Adipocyte (in vitro differentiated cells): Measurements from ENCODE around the gene TXNL4A.

ENCODE experiments used
- DNase-seq: peaks from one replicate; pipeline ENCODE4 v3.0.0-alpha.2; 2015; ENCODE audit warnings: low read depth
- H3K27me3 ChIP-seq: replicated peaks from 2 replicates; pipeline ENCODE4 v1.7.0; 2013; ENCODE audit warnings: mild to moderate bottlenecking, low read length, moderate library complexity; ENCODE audit not compliant: control insufficient read depth, insufficient read depth
- H3K36me3 ChIP-seq: 2 replicates; pipeline ENCODE4 v1.7.0; 2013; ENCODE audit warnings: low read length, mild to moderate bottlenecking, moderate library complexity; ENCODE audit not compliant: control insufficient read depth, insufficient read depth, severe bottlenecking
- H3K4me1 ChIP-seq: 2 replicates; pipeline ENCODE4 v1.7.0; 2013; ENCODE audit warnings: mild to moderate bottlenecking, low read length, moderate library complexity; ENCODE audit not compliant: control insufficient read depth, insufficient read depth
- H3K4me3 ChIP-seq: 2 replicates; pipeline ENCODE4 v1.7.0; 2013; ENCODE audit warnings: mild to moderate bottlenecking, low read length, moderate library complexity
- H3K9ac ChIP-seq: 2 replicates; pipeline ENCODE4 v1.7.0; 2013; ENCODE audit warnings: mild to moderate bottlenecking, low read length, moderate library complexity
- H3K9me3 ChIP-seq: 2 replicates; pipeline ENCODE4 v1.7.0; 2013; ENCODE audit warnings: mild to moderate bottlenecking, low read length, moderate library complexity; ENCODE audit not compliant: control insufficient read depth

TXNL4A gene

DNA sequence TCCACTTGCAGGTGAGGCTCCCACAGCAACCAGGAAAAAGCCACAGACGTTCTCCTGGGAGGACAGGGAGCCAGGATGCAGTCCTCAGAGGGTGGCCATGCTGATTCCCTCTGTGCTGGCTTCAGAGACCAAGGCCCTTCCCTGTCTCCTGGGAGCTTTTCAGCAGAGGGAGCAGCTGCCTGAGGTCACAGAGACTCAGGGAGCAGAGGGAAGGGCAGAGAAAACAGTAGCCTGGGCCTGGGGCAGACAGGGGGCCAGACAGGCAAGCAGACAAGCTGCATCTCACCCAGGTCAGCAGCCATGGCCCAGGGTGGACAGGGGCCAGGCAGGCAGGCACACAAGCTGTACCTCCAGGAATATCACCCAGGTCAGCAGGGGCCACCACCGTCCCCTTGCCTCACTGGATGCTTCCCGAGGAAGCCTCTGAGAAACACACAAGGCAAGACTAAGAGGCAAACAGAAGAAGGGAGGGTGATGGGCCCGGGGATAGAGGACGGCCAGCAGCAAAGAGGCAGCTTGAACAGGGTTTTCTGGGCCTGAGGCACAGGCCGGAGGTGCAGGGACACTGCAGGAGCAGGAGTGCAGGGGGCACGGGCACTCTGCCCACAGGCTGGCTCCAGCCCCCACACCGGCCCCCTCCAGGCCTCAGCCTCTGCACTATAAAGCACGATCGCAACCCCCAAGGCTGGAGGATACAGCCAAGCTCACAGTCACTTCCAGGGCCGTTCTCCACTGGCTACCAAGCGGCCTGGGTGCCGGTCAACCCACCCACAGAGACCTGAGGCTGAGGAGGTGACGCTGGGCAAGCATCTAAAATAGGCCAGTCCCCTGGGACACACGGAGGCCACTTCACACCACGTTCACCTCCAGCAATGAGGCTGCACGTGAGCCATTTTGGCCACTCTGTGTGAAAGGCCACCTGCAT, 43.0 kb downstream of the TXNL4A start:
- Histone ChIP-seq H3K36me3 (peaks cover 35% of the 10 kb centered on the region), H3K9me3 (no peaks in the 10 kb centered on the region)
- DNase-seq = no peak

DNA sequence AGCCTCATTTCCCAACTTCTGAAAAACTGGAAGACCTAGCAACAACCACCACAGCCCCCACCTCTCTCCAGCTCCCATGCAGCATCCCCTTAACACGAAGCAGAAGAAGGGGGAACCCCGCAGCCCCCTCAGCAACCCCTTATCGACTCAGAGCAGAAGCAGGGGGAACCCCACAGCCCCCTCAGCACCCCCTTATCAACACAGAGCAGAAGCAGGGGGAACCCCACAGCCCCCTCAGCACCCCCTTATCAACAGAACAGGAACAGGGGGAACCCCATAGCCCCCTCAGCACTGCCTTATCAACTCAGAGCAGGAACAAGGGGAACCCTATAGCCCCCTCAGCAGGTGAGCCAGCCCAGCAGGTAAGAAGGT, 43.6 kb downstream of the TXNL4A start:
- DNase-seq = no peak

More for the DNA sequence above, 43.0 kb downstream of the TXNL4A start:
- H3K4me1 ChIP-seq = peaks cover 69% of the 10 kb centered on the region
- H3K27me3 ChIP-seq = no peaks in the 10 kb centered on the region
- H3K4me3 ChIP-seq = no peak overlapping the region
- peak overlapping the region; percentile 32 for H3K9ac ChIP-seq

DNA sequence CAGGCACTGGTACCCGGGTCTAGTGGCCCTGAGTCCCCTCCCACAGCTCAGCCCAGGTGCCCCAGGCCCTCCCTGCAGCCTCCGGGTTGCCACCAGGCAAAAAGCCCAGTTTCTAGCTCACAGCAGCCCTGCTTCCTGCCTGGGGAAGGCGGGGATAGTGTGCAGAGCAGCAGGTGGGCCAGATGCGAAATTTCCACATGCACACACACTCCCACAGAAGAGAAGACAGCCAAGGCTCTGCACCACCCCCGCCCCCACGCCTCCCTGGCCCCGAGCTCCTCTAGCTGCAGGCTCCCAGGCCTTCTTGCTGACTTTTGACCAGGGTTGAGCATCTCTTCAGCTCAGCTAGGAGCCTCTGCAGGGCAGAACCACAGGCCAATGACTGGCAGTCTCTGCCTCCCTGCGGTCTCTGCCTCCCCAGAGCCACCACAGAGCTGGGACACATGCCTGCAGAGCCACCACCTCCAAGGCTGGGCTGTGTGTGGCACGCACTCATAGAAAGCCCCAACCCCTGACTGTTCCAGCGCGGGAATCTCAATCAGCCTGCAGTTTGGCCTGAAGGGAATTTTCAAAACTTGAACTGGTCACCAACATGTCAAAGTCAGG, 44.1 kb downstream of the TXNL4A start:
- no peak for DNase-seq
- Histone ChIP-seq H3K9ac (no peak overlapping the region), H3K4me3 (no peak overlapping the region), H3K4me1 (peaks cover 70% of the 10 kb centered on the region), H3K9me3 (no peaks in the 10 kb centered on the region), H3K36me3 (peaks cover 41% of the 10 kb centered on the region), H3K27me3 (no peaks in the 10 kb centered on the region)

More for the DNA sequence above, 43.6 kb downstream of the TXNL4A start:
- peaks cover 65% of the 10 kb centered on the region for H3K4me1 ChIP-seq
- H3K36me3 ChIP-seq = peaks cover 41% of the 10 kb centered on the region
- H3K27me3 ChIP-seq = no peaks in the 10 kb centered on the region
- H3K4me3 ChIP-seq = no peak overlapping the region
- H3K9me3 ChIP-seq = no peaks in the 10 kb centered on the region
- peak overlapping the region; percentile 32 for H3K9ac ChIP-seq

DNA sequence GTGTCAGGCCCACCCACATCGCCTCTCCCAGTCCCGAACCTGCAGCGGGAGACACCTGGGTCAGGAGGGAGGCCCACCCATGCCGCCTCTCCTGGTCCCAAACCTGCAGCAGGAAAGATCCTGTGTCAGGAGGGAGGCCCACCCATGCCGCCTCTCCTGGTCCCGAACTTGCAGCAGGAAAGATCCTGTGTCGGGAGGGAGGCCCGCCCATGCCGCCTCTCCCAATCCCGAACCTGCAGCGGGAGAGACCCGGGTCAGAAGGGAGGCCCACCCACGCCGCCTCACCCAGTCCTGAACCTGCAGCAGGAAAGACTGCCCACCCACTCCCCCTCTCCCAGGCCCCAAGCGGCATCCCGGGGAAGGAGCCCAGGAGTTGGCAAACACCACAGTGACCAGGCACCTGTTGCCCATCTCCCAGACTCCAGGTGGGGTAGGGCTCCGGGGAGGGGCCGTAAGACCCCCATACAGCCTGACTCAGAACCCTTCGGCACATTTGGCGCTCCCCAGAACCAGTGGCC, 44.7 kb downstream of the TXNL4A start:
- H3K36me3 ChIP-seq = peaks cover 36% of the 10 kb centered on the region
- H3K27me3 ChIP-seq = no peaks in the 10 kb centered on the region
- no peak overlapping the region for H3K4me3 ChIP-seq
- no peak for DNase-seq
- peaks cover 70% of the 10 kb centered on the region for H3K4me1 ChIP-seq
- no peaks in the 10 kb centered on the region for H3K9me3 ChIP-seq
- H3K9ac ChIP-seq = no peak overlapping the region

DNA sequence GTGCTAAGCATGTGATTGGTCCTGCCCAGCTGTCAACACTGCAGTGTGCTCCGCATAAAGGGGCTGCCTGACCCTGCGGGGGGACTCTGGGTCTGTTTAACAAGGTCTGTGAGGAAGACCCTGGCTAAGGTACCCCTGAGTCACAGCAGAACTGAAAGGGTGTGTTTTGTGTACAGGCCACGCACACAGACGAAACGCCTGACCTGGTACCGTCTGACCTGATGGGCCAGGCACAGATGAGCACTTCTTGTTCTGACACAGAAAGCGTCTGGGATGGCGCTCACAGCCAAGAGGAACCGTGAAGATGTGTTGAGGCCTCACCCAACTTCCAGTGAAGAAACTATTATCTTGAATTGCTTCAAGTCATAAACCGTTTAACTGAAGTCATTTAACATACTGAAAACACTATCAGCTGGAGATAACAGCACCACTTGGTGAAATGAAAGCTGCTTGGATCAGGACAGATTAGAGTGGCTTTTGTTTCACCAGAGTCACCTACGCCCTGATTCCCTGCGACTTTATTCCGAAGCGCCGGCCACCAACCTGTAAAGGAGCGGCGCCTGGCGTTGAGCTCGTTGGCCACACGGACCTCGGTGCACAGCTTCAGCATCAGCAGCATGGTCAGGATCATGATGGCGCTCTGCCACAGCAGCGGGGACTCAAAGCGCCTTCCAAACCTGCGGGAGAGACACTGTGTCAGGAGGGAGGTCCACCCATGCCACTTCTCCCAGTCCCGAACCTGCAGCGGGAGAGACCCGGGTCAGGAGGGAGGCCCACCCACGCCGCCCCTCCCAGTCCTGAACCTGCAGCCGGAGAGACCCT, 45.4 kb downstream of the TXNL4A start:
- Histone ChIP-seq H3K27me3 (no peaks in the 10 kb centered on the region), H3K36me3 (peaks cover 41% of the 10 kb centered on the region), H3K9ac (no peak overlapping the region), H3K9me3 (no peaks in the 10 kb centered on the region), H3K4me1 (peaks cover 70% of the 10 kb centered on the region), H3K4me3 (no peak overlapping the region)
- no peak for DNase-seq

DNA sequence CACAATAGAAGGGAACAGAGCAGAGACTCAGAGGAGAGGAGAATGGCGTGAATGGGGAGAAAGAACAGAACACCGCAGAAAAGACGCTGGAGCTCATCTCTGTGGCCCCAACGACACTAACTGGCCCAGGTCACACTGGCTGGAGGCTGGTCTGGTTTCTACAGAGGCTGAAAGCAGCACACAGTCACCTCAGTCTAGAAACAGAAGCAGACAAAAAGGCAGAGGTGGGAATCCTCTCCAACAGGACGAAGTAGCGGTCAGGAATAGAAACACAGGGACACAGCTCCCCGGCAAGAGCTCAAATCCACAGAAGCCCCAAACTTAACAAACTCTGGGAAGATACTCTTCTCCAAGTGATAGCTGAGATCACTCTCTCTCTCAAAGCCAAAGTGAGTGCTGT, 46.2 kb downstream of the TXNL4A start:
- DNase-seq = no peak
- Histone ChIP-seq H3K9ac (peak overlapping the region; percentile 55), H3K9me3 (no peaks in the 10 kb centered on the region), H3K36me3 (peaks cover 49% of the 10 kb centered on the region), H3K27me3 (no peaks in the 10 kb centered on the region), H3K4me3 (no peak overlapping the region), H3K4me1 (peaks cover 68% of the 10 kb centered on the region)

DNA sequence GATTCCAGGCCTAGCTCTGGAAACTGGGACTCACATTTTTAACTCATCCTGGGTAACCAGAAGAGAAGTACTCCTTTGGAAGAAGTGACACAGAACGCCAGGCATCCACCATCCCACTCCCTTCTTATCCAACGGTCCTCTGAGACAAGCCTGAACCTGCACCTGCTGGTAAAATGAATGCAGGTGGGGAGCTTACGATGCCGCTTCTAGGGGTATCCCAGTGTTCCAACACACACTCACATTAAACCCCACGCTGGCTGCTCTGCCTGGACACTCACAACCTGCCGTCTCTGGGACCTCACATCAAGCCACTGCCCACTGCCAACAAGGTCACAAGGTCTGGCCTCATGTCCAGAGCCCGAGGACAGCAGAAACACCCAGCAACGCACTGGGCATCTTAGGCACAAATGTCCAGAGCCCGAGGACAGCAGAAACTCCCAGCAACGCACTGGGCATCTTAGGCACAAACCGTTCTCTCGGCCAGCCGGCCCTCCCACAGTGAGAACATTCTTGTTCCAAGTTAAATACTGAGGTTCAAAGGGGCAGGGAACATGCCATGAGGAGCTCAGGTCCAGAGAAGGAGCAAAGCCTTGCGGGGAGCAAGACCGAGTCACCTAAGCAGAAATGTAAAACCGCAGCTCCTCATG, 46.8 kb downstream of the TXNL4A start:
- Histone ChIP-seq H3K9ac (peak overlapping the region; percentile 55), H3K4me1 (peaks cover 69% of the 10 kb centered on the region), H3K9me3 (no peaks in the 10 kb centered on the region), H3K4me3 (no peak overlapping the region), H3K36me3 (peaks cover 55% of the 10 kb centered on the region), H3K27me3 (no peaks in the 10 kb centered on the region)
- no peak for DNase-seq

DNA sequence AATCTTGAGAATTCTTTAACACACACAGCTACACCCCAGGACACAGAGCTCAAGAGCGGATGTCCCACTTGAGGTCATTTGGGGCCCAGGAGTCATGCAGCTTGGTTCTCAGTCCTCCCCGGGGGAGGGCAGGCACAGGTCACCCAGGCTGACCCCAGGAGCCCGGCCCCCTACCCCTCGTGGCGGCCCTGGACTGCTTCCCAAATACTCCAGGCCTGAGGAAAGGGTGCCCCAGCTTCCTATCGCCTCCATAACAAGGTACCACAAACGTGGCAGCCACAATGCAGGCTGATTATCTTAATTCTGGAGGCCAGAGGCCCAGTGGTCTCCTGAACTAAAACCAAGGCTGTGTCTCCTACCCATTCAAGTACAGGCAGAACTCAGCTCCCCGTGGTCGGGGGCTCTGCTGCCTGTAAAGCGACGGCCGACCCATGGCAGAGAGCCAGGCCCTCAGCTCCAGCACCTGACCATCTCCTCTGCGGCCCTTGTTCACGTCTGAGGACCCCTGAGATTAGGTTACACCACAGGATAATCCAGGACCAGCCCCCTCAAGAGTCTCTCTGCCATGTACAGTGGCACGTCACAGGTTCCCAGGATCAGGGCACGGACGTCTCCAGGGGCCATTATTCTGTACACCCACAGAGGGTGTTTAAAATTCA, 47.4 kb downstream of the TXNL4A start:
- H3K36me3 ChIP-seq = peaks cover 56% of the 10 kb centered on the region
- no peak overlapping the region for H3K4me3 ChIP-seq
- H3K4me1 ChIP-seq = peaks cover 71% of the 10 kb centered on the region
- no peak for DNase-seq
- H3K9ac ChIP-seq = no peak overlapping the region
- H3K9me3 ChIP-seq = no peaks in the 10 kb centered on the region
- H3K27me3 ChIP-seq = no peaks in the 10 kb centered on the region

DNA sequence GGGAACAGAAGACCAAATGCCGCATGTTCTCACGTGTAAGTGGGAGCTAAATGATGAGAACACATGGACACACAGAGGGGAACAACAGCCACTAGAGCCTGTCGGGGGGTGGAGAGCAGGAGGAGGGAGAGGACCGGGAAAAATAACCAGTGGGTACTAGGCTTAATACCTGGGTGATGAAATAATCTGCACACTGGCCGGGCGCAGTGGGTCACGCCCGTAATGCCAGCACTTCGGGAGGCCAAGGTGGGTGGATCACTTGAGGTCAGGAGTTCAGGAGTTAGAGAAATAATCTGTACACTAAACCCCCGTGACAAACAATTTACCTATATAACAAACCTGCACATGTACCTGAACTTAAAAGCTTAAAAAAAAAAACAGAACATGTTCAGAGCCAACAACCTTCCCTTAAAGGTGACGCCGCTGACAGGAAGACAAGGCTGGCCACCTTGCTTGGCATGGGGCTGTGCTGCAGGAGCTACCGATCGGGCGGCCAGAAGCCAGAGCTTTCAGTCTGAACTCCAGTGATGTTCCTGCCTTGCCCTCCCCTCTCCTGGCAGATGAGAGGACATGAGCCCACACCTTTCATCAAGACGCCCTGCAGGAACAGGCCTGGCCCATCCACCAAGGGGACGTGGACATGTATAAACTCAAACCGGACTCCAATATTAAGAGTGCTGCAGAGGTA, 48.1 kb downstream of the TXNL4A start:
- Histone ChIP-seq H3K4me3 (no peak overlapping the region), H3K27me3 (no peaks in the 10 kb centered on the region), H3K9me3 (no peaks in the 10 kb centered on the region), H3K4me1 (peaks cover 67% of the 10 kb centered on the region), H3K9ac (no peak overlapping the region), H3K36me3 (peaks cover 63% of the 10 kb centered on the region)
- DNase-seq = no peak

DNA sequence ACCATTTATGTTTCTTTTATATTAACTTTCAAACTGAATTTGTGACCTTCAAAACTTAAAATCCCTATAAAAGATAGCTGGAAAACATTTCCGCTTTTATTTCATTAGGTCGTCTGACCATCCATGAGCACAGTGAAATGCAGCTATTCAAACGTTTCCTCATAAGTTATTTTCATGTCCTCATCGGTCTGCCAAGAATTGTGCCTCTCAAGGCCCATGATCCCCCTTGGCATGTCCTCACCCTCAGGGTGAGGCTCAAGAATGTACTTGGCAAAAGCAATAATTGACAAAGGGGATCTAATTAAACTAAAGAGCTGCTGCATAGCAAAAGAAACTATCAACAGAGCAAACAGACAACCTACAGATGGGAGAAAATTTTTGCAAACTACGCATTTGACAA, 49.3 kb downstream of the TXNL4A start:
- H3K36me3 ChIP-seq = peaks cover 70% of the 10 kb centered on the region
- DNase-seq = peak; percentile 25

More for the DNA sequence above, 49.3 kb downstream of the TXNL4A start:
- no peak overlapping the region for H3K4me3 ChIP-seq
- H3K9me3 ChIP-seq = no peaks in the 10 kb centered on the region
- H3K9ac ChIP-seq = no peak overlapping the region
- no peaks in the 10 kb centered on the region for H3K27me3 ChIP-seq
- H3K4me1 ChIP-seq = peaks cover 62% of the 10 kb centered on the region
